Suprapubic skin (tissue), 4 donors: ENCODE data around the gene ROBO4. TPM values are rescaled to one million over a fixed set of nuclear protein-coding genes. Genes with fewer than 3 reads are reported as not detected.

Source experiments
- DNase-seq, 2 donors: peaks; one replicate each; pipeline ENCODE4 v3.0.0-alpha.2; 2019; ENCODE audit warnings: low spot score in 2 of 2
- H3K27ac ChIP-seq: fragments of 200-600 bp; sonication (generic); one replicate; pipeline ENCODE4 v1.5.1; 2019
- H3K27me3 ChIP-seq: fragments of 200-600 bp; sonication (generic); one replicate; pipeline ENCODE4 v1.5.1; 2019
- H3K36me3 ChIP-seq: fragments of 200-600 bp; sonication (generic); one replicate; pipeline ENCODE4 v1.5.1; 2019
- H3K4me1 ChIP-seq: fragments of 200-600 bp; sonication (generic); one replicate; pipeline ENCODE4 v1.5.1; 2019
- H3K4me3 ChIP-seq: fragments of 200-600 bp; sonication (generic); one replicate; pipeline ENCODE4 v1.5.1; 2019; ENCODE audit warnings: mild to moderate bottlenecking
- H3K9me3 ChIP-seq: fragments of 200-600 bp; sonication (generic); one replicate; pipeline ENCODE4 v1.5.1; 2019
- CTCF ChIP-seq, 2 donors: fragments of 200-600 bp in 1 of 2; fragments of 450-650 bp in 1 of 2; sonication (generic) in 1 of 2; IDR thresholded peaks; one replicate each; pipeline ENCODE4 v1.5.1; 2016 to 2019; ENCODE audit warnings: antibody characterized with exemption in 2 of 2, mild to moderate bottlenecking in 1 of 2, moderate library complexity in 1 of 2
- EP300 ChIP-seq: sonication (generic); formaldehyde crosslinking; IDR thresholded peaks from one replicate; pipeline ENCODE4 v1.6.1; 2017; ENCODE audit warnings: antibody characterized with exemption
- POLR2A ChIP-seq, 2 donors: fragments of 450-650 bp; IDR thresholded peaks; one replicate each; pipeline ENCODE4 v1.6.1; 2017; ENCODE audit warnings: antibody characterized with exemption in 2 of 2, mild to moderate bottlenecking in 2 of 2, moderate library complexity in 2 of 2
- POLR2AphosphoS5 ChIP-seq, 3 donors: sonication (generic); formaldehyde crosslinking; IDR thresholded peaks; one replicate each; pipeline ENCODE4 v1.6.1; 2017; ENCODE audit warnings: antibody characterized with exemption in 3 of 3
- WGBS: methylation state at CpG from one replicate; pipeline ENCODE4 v1.1.5; 2018; 5-methylcytosine and 5-hydroxymethylcytosine counted together
- total RNA-seq, 4 donors: library from RNA; depleted of rRNA; stranded (reverse); fragments of >200 nt; gene quantifications; one replicate each; pipeline ENCODE4 v1.1.0, GENCODE V29; 2016

The ROBO4 gene
- total RNA-seq, 4 donors from 2014 or later = 2.5 to 18.7 (median 9.6) TPM

DNA sequence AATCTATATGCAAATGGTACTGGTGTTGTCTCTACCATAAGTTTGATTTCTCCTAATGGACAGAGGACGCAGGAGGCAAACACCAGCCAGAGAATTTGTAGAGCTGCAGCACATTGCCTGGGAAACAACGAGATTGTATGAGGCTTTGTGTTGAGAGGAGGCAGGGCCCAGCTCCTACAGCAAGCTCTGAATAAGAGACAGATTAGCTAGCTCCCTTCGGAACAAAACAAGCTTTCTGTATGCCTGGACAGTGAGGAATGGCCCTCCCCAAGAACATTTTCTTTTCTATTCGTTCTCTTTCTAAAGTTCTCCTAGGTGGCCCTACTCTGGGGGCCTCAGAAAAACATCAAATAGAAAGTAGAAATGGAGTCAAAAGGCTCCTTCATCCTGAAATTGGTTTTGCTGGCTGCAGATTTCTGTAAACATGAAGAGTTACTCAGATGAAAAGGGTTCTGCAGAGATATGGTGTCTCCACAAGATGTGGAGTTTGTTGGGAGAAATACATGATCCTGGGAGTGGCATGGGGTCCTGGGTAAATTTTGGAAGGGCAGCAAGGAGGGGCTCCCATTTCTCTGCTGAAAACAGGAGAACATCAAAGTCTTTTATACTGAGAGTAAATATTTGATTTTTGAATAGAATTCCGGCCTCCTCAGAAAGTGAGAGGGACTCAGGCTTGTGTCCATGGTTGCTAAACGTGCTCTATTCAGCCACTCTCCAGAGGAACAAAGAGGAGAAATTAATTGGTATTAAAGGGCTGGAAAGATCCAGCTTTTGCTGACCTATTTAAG lies 45.0 kb upstream of the ROBO4 start:
- Histone ChIP-seq H3K4me3 (no peak overlapping the region), H3K9me3 (no peaks in the 10 kb centered on the region), H3K27ac (no peak overlapping the region), H3K4me1 (no peaks in the 10 kb centered on the region), H3K36me3 (no peaks in the 10 kb centered on the region), H3K27me3 (peaks cover 8% of the 10 kb centered on the region)
- 77% methylated on average over 6 of the region's 6 CpGs for WGBS
- DNase-seq = no peak
- no peak for TF ChIP-seq CTCF (IDR thresholded peaks at IDR 0.05)
- TF ChIP-seq EP300 = no peak
- no peak for TF ChIP-seq POLR2A (IDR thresholded peaks at IDR 0.05)
- TF ChIP-seq POLR2AphosphoS5 (IDR thresholded peaks at IDR 0.05) = no peak

- no peak overlapping the region for H3K4me3 ChIP-seq
- no peaks in the 10 kb centered on the region for H3K36me3 ChIP-seq
- TF ChIP-seq CTCF (IDR thresholded peaks at IDR 0.05) = no peak
- no peak for TF ChIP-seq POLR2AphosphoS5 (IDR thresholded peaks at IDR 0.05)
- TF ChIP-seq POLR2A (IDR thresholded peaks at IDR 0.05) = no peak
- TF ChIP-seq EP300 = no peak
- 92% methylated on average over 1 of the region's 1 CpG for WGBS
- H3K27ac ChIP-seq = no peak overlapping the region
- DNase-seq = no peak
- H3K4me1 ChIP-seq = no peaks in the 10 kb centered on the region
- H3K9me3 ChIP-seq = no peaks in the 10 kb centered on the region
- peaks cover 14% of the 10 kb centered on the region for H3K27me3 ChIP-seq
Observed at GRCh38 chr11:124941703-124942102, 44.0 kb upstream of the ROBO4 start.

GRCh38 chr11:124938970-124939369 lies 41.3 kb upstream of the ROBO4 start:
- TF ChIP-seq POLR2AphosphoS5 (IDR thresholded peaks at IDR 0.05) (no peak), POLR2A (IDR thresholded peaks at IDR 0.05) (no peak), EP300 (no peak), CTCF (IDR thresholded peaks at IDR 0.05) (no peak)
- H3K9me3 ChIP-seq = no peaks in the 10 kb centered on the region
- H3K4me3 ChIP-seq = no peak overlapping the region
- DNase-seq = no peak
- H3K27me3 ChIP-seq = peaks cover 24% of the 10 kb centered on the region
- no peak overlapping the region for H3K27ac ChIP-seq
- WGBS = 83% methylated on average over 6 of the region's 6 CpGs
- no peaks in the 10 kb centered on the region for H3K36me3 ChIP-seq
- no peaks in the 10 kb centered on the region for H3K4me1 ChIP-seq

- Histone ChIP-seq H3K4me3 (no peak overlapping the region), H3K9me3 (no peaks in the 10 kb centered on the region), H3K27me3 (peaks cover 24% of the 10 kb centered on the region), H3K36me3 (no peaks in the 10 kb centered on the region), H3K27ac (no peak overlapping the region), H3K4me1 (no peaks in the 10 kb centered on the region)
- no peak for TF ChIP-seq POLR2AphosphoS5 (IDR thresholded peaks at IDR 0.05)
- TF ChIP-seq POLR2A (IDR thresholded peaks at IDR 0.05) = no peak
- TF ChIP-seq CTCF (IDR thresholded peaks at IDR 0.05) = no peak
- TF ChIP-seq EP300 = no peak
- WGBS = 31% methylated on average over 6 of the region's 6 CpGs
- no peak for DNase-seq
Observed at GRCh38 chr11:124938206-124938765, 40.6 kb upstream of the ROBO4 start.

DNA sequence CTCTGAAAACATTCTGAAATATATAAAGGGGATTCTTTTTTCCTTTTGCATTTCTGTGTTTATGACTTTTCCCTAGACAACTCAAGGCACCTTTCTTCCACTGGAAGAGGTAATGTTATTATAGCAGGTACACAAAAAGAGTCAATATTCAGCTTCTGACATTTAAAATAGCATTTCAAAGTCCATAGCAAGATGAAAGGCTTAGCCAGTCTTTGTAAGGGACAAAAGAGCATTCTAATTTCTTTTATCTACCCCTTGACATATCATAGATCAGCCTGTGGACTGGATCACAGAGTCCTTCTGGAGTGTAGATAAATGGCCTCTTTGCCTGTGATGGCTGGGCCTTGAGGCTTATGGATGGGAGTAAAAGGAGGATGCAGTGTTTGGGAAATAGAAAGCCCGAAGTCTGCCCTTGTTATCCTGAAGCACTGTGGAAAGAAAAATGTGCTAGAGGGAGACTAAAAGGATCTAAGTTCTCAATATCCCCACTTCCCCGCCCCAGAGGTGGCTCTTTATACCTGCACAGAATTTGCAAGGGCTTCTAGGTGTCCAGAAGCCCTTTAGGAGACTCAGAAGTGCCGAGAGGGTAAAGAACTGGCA lies 39.8 kb upstream of the ROBO4 start:
- Histone ChIP-seq H3K4me3 (no peak overlapping the region), H3K27ac (no peak overlapping the region), H3K36me3 (no peaks in the 10 kb centered on the region), H3K9me3 (no peaks in the 10 kb centered on the region), H3K4me1 (no peaks in the 10 kb centered on the region), H3K27me3 (peaks cover 24% of the 10 kb centered on the region)
- DNase-seq = no peak
- 92% methylated on average over 3 of the region's 3 CpGs for WGBS
- TF ChIP-seq EP300 (no peak), POLR2A (IDR thresholded peaks at IDR 0.05) (no peak), CTCF (IDR thresholded peaks at IDR 0.05) (no peak), POLR2AphosphoS5 (IDR thresholded peaks at IDR 0.05) (no peak)
